ENCODE results near the gene ITCH. TPM values are rescaled to one million over a fixed set of nuclear protein-coding genes. Genes with fewer than 3 reads are reported as not detected.

Gene ITCH
- total and polyA plus RNA-seq, 9 of the 15 experiments (the other 6 are each of a cell fraction or from before 2014, with no cell fraction given), result 7.5 to 53.0 (median 22.9) TPM

DNA sequence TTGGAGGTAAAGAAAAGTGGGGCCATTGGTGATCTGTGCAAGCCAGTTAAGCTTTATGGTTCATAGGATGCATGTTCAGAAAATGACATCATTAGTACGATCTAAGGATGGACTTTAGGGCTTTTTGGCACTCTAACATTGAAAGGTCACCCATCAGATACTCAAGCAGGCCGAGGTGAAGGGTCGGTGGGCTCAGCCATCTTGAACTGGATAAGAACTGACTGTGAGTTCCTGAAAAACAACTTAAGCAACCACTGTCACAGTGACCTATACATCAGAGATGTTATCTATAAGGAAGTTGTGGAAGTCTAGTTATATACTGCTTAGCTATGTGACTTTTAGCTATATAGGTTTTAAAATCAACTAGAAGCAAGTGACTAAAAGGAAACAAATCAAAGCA is 13.0 kb upstream of the ITCH start (continued):
- no peak for TF ChIP-seq MNT (conservative IDR thresholded peaks at IDR 0.05)
- TF ChIP-seq SMARCB1 (IDR thresholded peaks at IDR 0.05; ENCODE audit: insufficient read length, low read depth), result no peak
- peak; percentile 71 for TF ChIP-seq HMBOX1 (IDR thresholded peaks at IDR 0.05)
- peak; percentile 86 for TF ChIP-seq ZNF766 (CRISPR knock-in tag; conservative IDR thresholded peaks at IDR 0.05)
- no peak for TF ChIP-seq NR2C2 (CRISPR knock-in tag; IDR thresholded peaks at IDR 0.05)
- TF ChIP-seq NR2C2 (tag; IDR thresholded peaks at IDR 0.05), result peak; percentile 75
- no peak for TF ChIP-seq HDAC1 (IDR thresholded peaks at IDR 0.05)
- TF ChIP-seq MEIS2 (IDR thresholded peaks at IDR 0.05; ENCODE audit: partially characterized antibody), result peak; percentile 63
- TF ChIP-seq ESRRA (IDR thresholded peaks at IDR 0.05; ENCODE audit: borderline replicate concordance, low read depth), result peak; percentile 58; the same call in 1 of the 2 replicates
- no peak for TF ChIP-seq ZNF3 (CRISPR knock-in tag; IDR thresholded peaks at IDR 0.05)
- TF ChIP-seq CHD7 (IDR thresholded peaks at IDR 0.05; ENCODE audit: low read depth, low read length), result no peak
- TF ChIP-seq EZH2 (IDR thresholded peaks at IDR 0.05; ENCODE audit: borderline replicate concordance, low read depth, low read length), result no peak
- TF ChIP-seq TBP (optimal IDR thresholded peaks at IDR 0.05; ENCODE audit: low read depth, low read length), result no peak
- TF ChIP-seq ADNP (tag; IDR thresholded peaks at IDR 0.05), result 0 out of 2 replicates have a peak, but pooled peaks have one; percentile 18
